Upper lobe of left lung (tissue), 6 donors: ENCODE measurements around the gene VEPH1. TPM values are rescaled to one million over a fixed set of nuclear protein-coding genes. Genes with fewer than 3 reads are reported as not detected.

Experiments used
- ATAC-seq, 2 donors: fragments of 200-7000 bp; cut with Tn5 transposase; one replicate each; pipeline ENCODE4 v1.9.1; 2022; ENCODE audit warnings: mild to moderate bottlenecking in 2 of 2, moderate library complexity in 2 of 2; ENCODE audit not compliant: low FRiP score in 2 of 2
- DNase-seq, 2 donors: peaks; one replicate each; pipeline ENCODE4 v3.0.0-alpha.2; 2019 to 2020
- H3K27ac ChIP-seq, 4 donors: fragments of 200-600 bp; sonication (generic); one replicate each; pipeline ENCODE4 v1.5.1; 2016 to 2019
- H3K27me3 ChIP-seq, 4 donors: fragments of 200-600 bp; sonication (generic); one replicate each; pipeline ENCODE4 v1.5.1; 2017 to 2019
- H3K36me3 ChIP-seq, 4 donors: fragments of 200-600 bp; sonication (generic); one replicate each; pipeline ENCODE4 v1.5.1; 2016 to 2019
- H3K4me1 ChIP-seq, 4 donors: fragments of 200-600 bp; sonication (generic); one replicate each; pipeline ENCODE4 v1.5.1; 2018 to 2019
- H3K4me3 ChIP-seq, 4 donors: fragments of 200-600 bp; sonication (generic); one replicate each; pipeline ENCODE4 v1.5.1; 2017 to 2019; ENCODE audit warnings: mild to moderate bottlenecking in 2 of 4, moderate library complexity in 1 of 4
- H3K9me3 ChIP-seq, 4 donors: fragments of 200-600 bp; sonication (generic); one replicate each; pipeline ENCODE4 v1.5.1; 2018 to 2019
- EP300 ChIP-seq, 4 donors: sonication (generic); formaldehyde crosslinking; IDR thresholded peaks; one replicate each; pipeline ENCODE4 v1.5.1; 2017; ENCODE audit warnings: antibody characterized with exemption in 4 of 4, control low read depth in 2 of 4
- POLR2A ChIP-seq, 4 donors: fragments of 450-650 bp; IDR thresholded peaks; one replicate each; pipeline ENCODE4 v1.5.1; 2016 to 2017; ENCODE audit warnings: antibody characterized with exemption in 4 of 4, mild to moderate bottlenecking in 2 of 4
- POLR2AphosphoS5 ChIP-seq, 2 donors: sonication (generic); formaldehyde crosslinking; IDR thresholded peaks; one replicate each; pipeline ENCODE4 v1.5.1; 2017; ENCODE audit warnings: antibody characterized with exemption in 2 of 2
- WGBS, 2 donors: methylation state at CpG; one replicate each; pipeline ENCODE4 v1.1.5; 2017 to 2018; 5-methylcytosine and 5-hydroxymethylcytosine counted together
- total RNA-seq, 6 donors: library from RNA; depleted of rRNA in 4 of 6; stranded (reverse); fragments of >200 nt in 4 of 6; gene quantifications; one replicate each; pipeline versions ENCODE4 v1.1.0 to v1.2.1, GENCODE V29; 2016 to 2021
- TF ChIP-seq, protein P1 (sequence below), 6 experiments: fragments of 450-650 bp in 4 of 6; fragments of 200-600 bp in 2 of 6; sonication (generic) in 2 of 6; IDR thresholded peaks; one replicate each; pipeline ENCODE4 v1.5.1; 2016 to 2019; ENCODE audit warnings: antibody characterized with exemption in 6 of 6
- donor health status: DM: no; HTN: no; CAD: no; lungs with moderate emphysema.
- donor health status: DM: no; HTN: yes; CAD: no; lungs with severe emphysema.

Gene VEPH1
- total RNA-seq, 6 donors from 2014 or later: 78.6 to 229 (median 178) TPM

DNA sequence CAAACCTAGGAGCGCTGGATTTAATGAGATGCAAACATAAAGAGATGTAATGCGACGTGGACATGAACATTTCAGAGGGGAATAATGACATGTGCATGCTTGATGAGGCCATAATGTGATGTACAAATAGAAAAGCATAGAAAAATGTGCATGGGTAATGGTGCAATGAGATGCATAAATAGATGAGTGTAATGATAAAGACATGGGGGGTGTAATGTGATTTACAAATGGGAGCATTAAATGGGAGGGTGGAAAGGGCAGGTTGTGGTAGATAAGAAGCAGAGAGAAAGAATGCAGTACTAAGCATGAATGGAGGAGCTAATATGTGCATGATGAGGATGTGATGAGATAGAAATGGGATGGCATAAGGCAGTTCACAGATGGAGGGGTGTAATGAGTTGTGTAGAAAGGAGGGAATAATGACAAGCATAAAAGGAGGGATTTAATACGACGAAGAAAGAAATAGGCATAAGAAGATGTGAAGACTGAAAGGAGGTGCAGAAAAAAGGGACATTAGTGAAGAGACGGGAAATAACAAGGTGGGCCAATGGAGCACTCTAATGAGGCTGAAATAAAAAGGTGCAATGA, 205.8 kb downstream of the VEPH1 start:
- no peak for TF ChIP-seq POLR2A (IDR thresholded peaks at IDR 0.05)
- TF ChIP-seq, protein P1, sequence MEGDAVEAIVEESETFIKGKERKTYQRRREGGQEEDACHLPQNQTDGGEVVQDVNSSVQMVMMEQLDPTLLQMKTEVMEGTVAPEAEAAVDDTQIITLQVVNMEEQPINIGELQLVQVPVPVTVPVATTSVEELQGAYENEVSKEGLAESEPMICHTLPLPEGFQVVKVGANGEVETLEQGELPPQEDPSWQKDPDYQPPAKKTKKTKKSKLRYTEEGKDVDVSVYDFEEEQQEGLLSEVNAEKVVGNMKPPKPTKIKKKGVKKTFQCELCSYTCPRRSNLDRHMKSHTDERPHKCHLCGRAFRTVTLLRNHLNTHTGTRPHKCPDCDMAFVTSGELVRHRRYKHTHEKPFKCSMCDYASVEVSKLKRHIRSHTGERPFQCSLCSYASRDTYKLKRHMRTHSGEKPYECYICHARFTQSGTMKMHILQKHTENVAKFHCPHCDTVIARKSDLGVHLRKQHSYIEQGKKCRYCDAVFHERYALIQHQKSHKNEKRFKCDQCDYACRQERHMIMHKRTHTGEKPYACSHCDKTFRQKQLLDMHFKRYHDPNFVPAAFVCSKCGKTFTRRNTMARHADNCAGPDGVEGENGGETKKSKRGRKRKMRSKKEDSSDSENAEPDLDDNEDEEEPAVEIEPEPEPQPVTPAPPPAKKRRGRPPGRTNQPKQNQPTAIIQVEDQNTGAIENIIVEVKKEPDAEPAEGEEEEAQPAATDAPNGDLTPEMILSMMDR (IDR thresholded peaks at IDR 0.05): no peak
- TF ChIP-seq POLR2AphosphoS5 (IDR thresholded peaks at IDR 0.05): no peak
- TF ChIP-seq EP300 (IDR thresholded peaks at IDR 0.05): no peak
- Histone ChIP-seq H3K36me3 (no peaks in the 10 kb centered on the region), H3K4me1 (no peaks in the 10 kb centered on the region), H3K27me3 (no peaks in the 10 kb centered on the region), H3K4me3 (no peak overlapping the region), H3K9me3 (no peaks in the 10 kb centered on the region), H3K27ac (no peak overlapping the region)
- ATAC-seq (no peak), DNase-seq (no peak)
- 95 to 97% methylated on average over 6 of the region's 6 CpGs for WGBS, 2 donors

DNA sequence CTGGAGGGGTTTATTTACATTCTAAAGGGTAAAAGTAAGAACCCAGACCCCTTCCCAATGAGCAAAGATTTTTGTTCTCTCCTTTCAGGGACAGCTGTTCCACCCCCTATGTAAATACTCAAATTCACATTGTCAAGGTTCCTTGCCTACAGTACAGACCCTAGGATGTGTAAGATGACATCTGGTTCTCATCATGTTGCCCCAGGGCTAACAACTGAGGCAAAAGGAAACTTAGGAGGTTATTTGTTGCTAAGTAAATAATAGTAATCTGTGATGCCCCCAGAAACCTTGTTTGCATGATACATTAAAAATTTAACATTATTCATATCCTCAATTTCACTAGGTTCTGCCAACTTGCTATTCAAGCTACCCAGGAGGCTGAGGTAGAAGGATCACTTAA, 208.3 kb downstream of the VEPH1 start:
- no peak for ATAC-seq
- no peaks in the 10 kb centered on the region for H3K4me1 ChIP-seq
- no peak for DNase-seq
- H3K9me3 ChIP-seq: no peaks in the 10 kb centered on the region
- no peak overlapping the region for H3K27ac ChIP-seq
- TF ChIP-seq, protein P1 (IDR thresholded peaks at IDR 0.05): no peak
- TF ChIP-seq POLR2A (IDR thresholded peaks at IDR 0.05): no peak
- TF ChIP-seq POLR2AphosphoS5 (IDR thresholded peaks at IDR 0.05): no peak
- TF ChIP-seq EP300 (IDR thresholded peaks at IDR 0.05): no peak
- H3K36me3 ChIP-seq: no peaks in the 10 kb centered on the region
- no peak overlapping the region for H3K4me3 ChIP-seq
- H3K27me3 ChIP-seq: no peaks in the 10 kb centered on the region

DNA sequence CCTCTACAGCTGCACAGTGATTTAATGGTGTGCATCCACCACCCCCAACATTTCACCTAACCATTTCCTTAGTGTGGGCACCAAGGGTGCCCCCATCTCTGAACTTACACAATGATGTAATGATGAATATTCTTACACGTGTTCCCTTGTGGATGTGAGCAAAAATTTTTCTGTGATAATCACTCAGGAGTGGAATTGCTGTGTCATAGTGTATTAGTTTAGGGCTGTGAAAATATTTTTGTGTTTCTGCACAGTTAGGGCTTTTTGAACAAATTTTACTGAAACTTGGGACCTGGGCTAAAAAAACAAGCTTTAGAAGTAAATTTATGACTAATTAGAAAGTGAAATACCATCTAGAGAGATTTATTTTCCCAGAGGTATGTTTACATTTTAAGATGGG, 208.7 kb downstream of the VEPH1 start:
- Histone ChIP-seq H3K36me3 (no peaks in the 10 kb centered on the region), H3K27me3 (no peaks in the 10 kb centered on the region), H3K27ac (no peak overlapping the region), H3K9me3 (no peaks in the 10 kb centered on the region), H3K4me1 (no peaks in the 10 kb centered on the region), H3K4me3 (no peak overlapping the region)
- 24 to 30% methylated on average over 1 of the region's 1 CpG for WGBS, 2 donors
- no peak for ATAC-seq
- no peak for DNase-seq
- TF ChIP-seq POLR2A (IDR thresholded peaks at IDR 0.05) (no peak), EP300 (IDR thresholded peaks at IDR 0.05) (no peak), POLR2AphosphoS5 (IDR thresholded peaks at IDR 0.05) (no peak)
- TF ChIP-seq, protein P1 (IDR thresholded peaks at IDR 0.05): no peak

DNA sequence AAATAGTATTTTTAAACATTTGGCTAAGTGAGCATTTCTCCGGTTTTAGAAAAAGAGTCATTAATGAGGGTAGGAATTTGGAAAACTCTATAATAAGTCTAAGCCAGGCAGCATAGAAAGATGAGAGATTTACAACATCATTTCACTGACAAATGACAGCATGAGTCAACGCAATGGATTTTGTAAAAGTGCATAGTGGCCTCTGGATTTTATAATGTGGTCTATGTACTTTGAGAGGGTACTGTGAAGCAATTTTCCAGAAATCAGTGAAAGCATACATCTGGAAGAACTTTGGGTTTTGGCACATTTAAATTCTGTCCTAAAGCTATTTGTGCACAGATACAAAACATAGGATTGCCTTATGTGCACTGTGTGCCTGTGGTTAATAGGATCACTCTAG, 212.4 kb downstream of the VEPH1 start:
- peaks cover 0 to under 1% (median 0%) of the 10 kb centered on the region in 4 donors for H3K4me1 ChIP-seq
- WGBS, 2 donors: 86 to 87% methylated on average over 2 of the region's 2 CpGs
- no peak for DNase-seq
- H3K27me3 ChIP-seq: no peaks in the 10 kb centered on the region
- TF ChIP-seq POLR2A (IDR thresholded peaks at IDR 0.05) (no peak), EP300 (IDR thresholded peaks at IDR 0.05) (no peak), POLR2AphosphoS5 (IDR thresholded peaks at IDR 0.05) (no peak)
- TF ChIP-seq, protein P1 (IDR thresholded peaks at IDR 0.05): no peak
- no peak overlapping the region for H3K4me3 ChIP-seq
- no peak overlapping the region for H3K27ac ChIP-seq
- no peaks in the 10 kb centered on the region for H3K36me3 ChIP-seq
- ATAC-seq: peak in 1 of 2 donors; percentile 36
- no peaks in the 10 kb centered on the region for H3K9me3 ChIP-seq

DNA sequence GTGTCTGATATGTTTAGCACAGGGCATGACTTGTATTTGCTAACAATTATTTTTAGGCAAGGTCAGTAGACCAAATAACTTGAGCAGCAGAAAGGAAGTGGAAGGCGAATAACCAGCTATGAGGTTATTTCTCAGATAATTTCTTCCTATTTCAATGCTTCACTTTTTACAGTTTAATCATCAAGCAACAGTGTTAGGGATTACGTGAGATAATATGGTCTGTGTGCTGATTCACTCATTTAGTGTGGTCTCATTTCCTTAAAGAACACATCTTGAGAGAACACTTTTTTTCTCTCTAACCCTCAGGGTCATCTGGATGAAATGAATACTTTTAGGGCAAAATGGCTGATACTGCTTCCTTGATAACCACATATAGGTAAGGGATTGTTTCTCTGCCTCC, 217.2 kb downstream of the VEPH1 start:
- no peak overlapping the region for H3K27ac ChIP-seq
- peaks cover 0 to 5% (median 0%) of the 10 kb centered on the region in 4 donors for H3K4me1 ChIP-seq
- TF ChIP-seq POLR2AphosphoS5 (IDR thresholded peaks at IDR 0.05) (no peak), EP300 (IDR thresholded peaks at IDR 0.05) (no peak), POLR2A (IDR thresholded peaks at IDR 0.05) (no peak)
- TF ChIP-seq, protein P1 (IDR thresholded peaks at IDR 0.05): no peak
- no peaks in the 10 kb centered on the region for H3K9me3 ChIP-seq
- H3K27me3 ChIP-seq: no peaks in the 10 kb centered on the region
- DNase-seq (no peak), ATAC-seq (no peak)
- no peak overlapping the region for H3K4me3 ChIP-seq
- no peaks in the 10 kb centered on the region for H3K36me3 ChIP-seq
- 87% methylated on average over 2 of the region's 2 CpGs for WGBS, 2 donors
